MM.1S (cell line): Measurements from ENCODE around the gene TAB2.

Source experiments
- CTCF ChIP-seq: fragments of 300-600 bp; sonication (generic); IDR thresholded peaks from 2 replicates; pipeline ENCODE4 v1.5.1; 2016; ENCODE audit warnings: antibody characterized with exemption, low read length, mixed read lengths
- EZH2 ChIP-seq: fragments of 300-600 bp; sonication (generic); optimal IDR thresholded peaks from 2 replicates; pipeline ENCODE3; 2017; ENCODE audit warnings: low read depth, mild to moderate bottlenecking, antibody characterized with exemption, low read length, mixed read lengths

DNA sequence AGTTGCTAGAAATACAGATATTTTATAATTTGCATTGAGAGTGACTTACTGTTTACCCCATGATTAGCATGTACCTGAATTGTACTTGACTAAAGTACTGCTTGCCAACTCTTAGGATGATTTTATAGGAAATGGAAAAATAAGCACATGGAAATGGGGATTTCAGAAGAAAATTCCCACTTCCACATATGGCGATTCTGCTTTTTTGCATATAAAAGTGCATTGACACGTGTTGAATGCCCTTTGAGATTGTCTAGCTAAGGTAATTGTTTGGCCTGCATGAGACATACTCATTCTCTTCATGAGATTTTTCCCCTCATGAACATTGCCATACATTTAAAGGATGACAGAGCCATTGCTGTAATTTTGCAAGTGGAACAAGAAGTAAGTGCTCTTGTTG is 10.1 kb downstream of the TAB2 start:
- TF ChIP-seq EZH2 (no peak), CTCF (no peak)
